ENCODE results near the gene IL15.

- no peak for TF ChIP-seq CTCF (IDR thresholded peaks at IDR 0.05)
- no peak for TF ChIP-seq POLR2A (IDR thresholded peaks at IDR 0.05)
These were observed 1.8 kb downstream of the IL15 start for GRCh38 chr4:141638230-141638629.
